ENCODE data around the gene CNPY4. TPM values are rescaled to one million over a fixed set of nuclear protein-coding genes. Genes with fewer than 3 reads are reported as not detected.

Gene CNPY4
- total and polyA plus RNA-seq, 12 donors: 14.0 to 46.5 (median 24.2) TPM

DNA sequence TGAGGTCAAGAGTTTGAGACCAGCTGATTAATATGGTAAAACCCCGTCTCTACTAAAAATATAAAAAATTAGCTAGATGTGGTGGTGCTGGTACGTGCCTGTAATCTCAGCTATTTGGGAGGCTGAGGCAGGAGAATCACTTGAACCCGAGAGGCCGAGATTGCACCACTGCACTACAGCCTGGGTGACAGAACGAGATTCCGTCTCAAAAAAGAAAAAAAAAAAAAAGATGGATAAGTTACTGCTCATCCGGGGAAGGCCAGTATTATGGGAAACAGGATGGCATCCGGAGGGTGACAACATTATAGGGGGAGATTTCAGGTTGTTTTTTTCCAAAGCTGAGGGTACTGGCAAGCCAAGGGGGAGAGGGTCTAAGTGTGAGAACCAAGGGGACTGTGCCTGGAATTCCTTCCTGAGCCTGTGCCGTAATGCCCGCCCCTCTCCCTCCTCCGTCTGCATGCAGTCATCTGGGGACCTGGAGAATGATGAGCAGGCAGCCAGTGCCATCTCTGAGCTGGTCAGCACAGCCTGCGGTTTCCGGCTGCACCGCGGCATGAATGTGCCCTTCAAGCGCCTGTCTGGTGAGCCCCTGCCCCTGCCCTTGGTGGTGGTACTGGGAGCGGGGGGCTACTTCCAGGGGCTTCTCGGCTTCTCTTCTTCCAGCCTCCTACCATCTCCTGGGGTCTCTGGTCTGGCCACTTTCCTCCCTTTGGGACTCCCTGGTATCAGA, 33.7 kb downstream of the CNPY4 start:
- H3K36me3 ChIP-seq (replicated peaks in 1 of 2): peaks cover 0 to 36% of the 10 kb centered on the region in 2 donors
- TF ChIP-seq, protein P1, sequence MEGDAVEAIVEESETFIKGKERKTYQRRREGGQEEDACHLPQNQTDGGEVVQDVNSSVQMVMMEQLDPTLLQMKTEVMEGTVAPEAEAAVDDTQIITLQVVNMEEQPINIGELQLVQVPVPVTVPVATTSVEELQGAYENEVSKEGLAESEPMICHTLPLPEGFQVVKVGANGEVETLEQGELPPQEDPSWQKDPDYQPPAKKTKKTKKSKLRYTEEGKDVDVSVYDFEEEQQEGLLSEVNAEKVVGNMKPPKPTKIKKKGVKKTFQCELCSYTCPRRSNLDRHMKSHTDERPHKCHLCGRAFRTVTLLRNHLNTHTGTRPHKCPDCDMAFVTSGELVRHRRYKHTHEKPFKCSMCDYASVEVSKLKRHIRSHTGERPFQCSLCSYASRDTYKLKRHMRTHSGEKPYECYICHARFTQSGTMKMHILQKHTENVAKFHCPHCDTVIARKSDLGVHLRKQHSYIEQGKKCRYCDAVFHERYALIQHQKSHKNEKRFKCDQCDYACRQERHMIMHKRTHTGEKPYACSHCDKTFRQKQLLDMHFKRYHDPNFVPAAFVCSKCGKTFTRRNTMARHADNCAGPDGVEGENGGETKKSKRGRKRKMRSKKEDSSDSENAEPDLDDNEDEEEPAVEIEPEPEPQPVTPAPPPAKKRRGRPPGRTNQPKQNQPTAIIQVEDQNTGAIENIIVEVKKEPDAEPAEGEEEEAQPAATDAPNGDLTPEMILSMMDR (IDR thresholded peaks at IDR 0.05): no peak
- TF ChIP-seq POLR2A (IDR thresholded peaks at IDR 0.05): no peak
- no peaks in the 10 kb centered on the region for H3K27me3 ChIP-seq
- WGBS, 4 donors: 89 to 93% (median 91%) methylated on average over 8 to 18 of the region's 18 CpGs
- intact Hi-C loops (cut with DNase I): loop anchor here in 1 of 2 donors (10.0 kb wide), 1 partner anchor 62 kb away; the partner anchor contains the start of gene PVRIG
- no peaks in the 10 kb centered on the region for H3K9me3 ChIP-seq (replicated peaks in 1 of 3)
- H3K4me3 ChIP-seq: no peak overlapping the region
- H3K4me1 ChIP-seq (replicated peaks in 1 of 2): peaks cover 3 to 25% of the 10 kb centered on the region in 2 donors
- DNase-seq: no peak
- H3K27ac ChIP-seq: no peak overlapping the region

DNA sequence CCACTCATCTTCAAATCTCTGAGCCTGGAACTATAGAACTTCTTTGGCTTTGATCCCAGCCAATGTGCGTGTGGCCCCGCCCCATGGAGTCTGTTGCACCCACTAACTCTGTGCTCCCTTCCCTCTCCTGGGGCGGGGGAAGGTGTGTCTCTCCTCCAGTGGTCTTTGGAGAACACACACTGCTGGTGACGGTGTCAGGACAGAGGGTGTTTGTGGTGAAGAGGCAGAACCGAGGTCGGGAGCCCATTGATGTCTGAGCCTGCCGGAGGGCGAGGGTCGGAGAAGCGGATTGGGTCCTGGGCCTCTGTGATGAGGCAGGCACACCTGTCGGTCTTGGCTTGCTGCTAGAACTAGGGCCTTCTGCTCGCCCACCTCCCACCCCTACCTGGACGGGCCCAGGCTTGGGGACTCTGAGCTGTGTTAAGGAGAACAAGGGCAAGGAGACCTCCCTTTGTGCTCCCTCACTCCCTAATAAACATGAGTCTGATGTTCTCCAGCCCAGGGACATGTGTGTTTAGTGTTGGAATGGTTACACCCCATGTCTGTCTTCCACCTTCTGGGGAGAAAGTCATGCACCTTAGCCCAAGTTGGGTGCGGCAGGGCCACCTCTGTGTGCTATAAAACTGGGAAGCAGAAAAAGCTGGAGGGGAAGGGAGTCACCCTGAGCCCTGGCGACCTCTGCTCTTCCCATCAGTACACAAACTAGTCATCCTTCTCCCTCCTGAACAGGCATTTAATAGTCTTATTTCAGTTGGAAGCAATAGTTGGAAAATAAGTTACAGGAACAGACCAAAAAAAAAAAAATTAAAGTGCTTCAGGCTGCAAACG, 34.5 kb downstream of the CNPY4 start:
- WGBS, 4 donors: 82 to 89% (median 86%) methylated on average over 16 of the region's 16 CpGs
- H3K4me3 ChIP-seq: no peak overlapping the region
- intact Hi-C loops (cut with DNase I): loop anchor here in 1 of 2 donors (10.0 kb wide), 1 partner anchor 61 kb away; the partner anchor contains the start of gene PVRIG
- DNase-seq: no peak
- peaks cover 3 to 25% of the 10 kb centered on the region in 2 donors for H3K4me1 ChIP-seq (replicated peaks in 1 of 2)
- no peaks in the 10 kb centered on the region for H3K27me3 ChIP-seq
- H3K27ac ChIP-seq: no peak overlapping the region
- TF ChIP-seq, protein P1 (IDR thresholded peaks at IDR 0.05): no peak
- H3K36me3 ChIP-seq (replicated peaks in 1 of 2): peaks cover 0 to 36% of the 10 kb centered on the region in 2 donors
- H3K9me3 ChIP-seq (replicated peaks in 1 of 3): no peaks in the 10 kb centered on the region

DNA sequence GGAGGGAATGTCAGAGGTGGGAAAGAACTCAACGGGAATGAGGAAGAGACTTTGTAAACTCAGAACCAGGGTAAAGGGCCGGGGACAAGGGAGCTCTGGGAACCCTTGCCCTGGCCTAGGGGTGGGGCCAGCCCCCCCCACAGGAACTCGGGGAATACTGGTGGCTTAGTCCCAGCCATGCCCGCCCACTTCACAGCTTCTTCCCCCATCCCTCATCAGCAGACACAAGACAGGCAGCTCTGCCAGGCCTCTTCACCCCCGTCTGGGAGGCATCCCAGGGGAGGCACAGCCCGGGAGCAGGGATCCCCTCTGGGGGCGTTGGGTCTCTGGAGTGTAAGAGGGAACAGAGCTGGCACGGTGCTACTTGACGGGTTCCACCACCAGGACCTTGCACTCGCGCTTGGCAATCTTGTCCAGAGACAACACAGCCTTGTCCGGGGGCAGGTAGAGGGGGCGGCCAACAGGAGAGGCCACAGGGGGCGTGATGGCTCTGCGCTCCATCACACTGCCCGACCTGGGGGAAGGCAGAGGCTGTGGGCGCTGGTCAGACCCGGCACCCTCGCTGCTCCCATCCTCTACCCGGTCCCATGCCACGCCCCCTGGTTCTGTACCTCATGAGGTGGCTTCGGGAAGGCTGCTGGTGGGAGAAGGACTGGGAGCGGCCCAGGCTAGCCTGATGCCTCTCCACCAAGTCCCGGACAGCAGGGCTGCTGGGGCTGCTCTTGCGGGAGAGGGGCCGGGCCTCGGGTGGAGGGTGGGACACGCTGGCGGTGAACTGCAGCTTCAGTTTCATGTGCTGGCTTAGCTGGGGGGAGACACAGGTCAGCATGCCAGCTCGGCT, 35.4 kb downstream of the CNPY4 start:
- no peak for TF ChIP-seq POLR2A (IDR thresholded peaks at IDR 0.05)
- TF ChIP-seq, protein P1 (IDR thresholded peaks at IDR 0.05): no peak
- Histone ChIP-seq H3K4me1 (replicated peaks in 1 of 2) (peaks cover 3 to 24% of the 10 kb centered on the region in 2 donors), H3K27ac (no peak overlapping the region), H3K27me3 (no peaks in the 10 kb centered on the region), H3K4me3 (no peak overlapping the region), H3K36me3 (replicated peaks in 1 of 2) (peaks cover 0 to 36% of the 10 kb centered on the region in 2 donors), H3K9me3 (replicated peaks in 1 of 3) (no peaks in the 10 kb centered on the region)
- no peak for DNase-seq
- intact Hi-C loops (cut with DNase I): loop anchor here in 1 of 2 donors (10.0 kb wide), 1 partner anchor 60 kb away; the partner anchor contains the start of gene PVRIG
- 53 to 83% (median 73%) methylated on average over 5 to 30 of the region's 30 CpGs for WGBS, 4 donors
